Tracheal epithelial cell (primary cell): ENCODE data around the gene TOMM40L. TPM values are rescaled to one million over a fixed set of nuclear protein-coding genes. Genes with fewer than 3 reads are reported as not detected.

Experiments
- total RNA-seq: library from RNA; depleted of rRNA; stranded (reverse); fragments of >200 nt; gene quantifications from 2 replicates; pipeline ENCODE4 v1.2.1, GENCODE V29; 2014

TOMM40L gene
- 10.9 and 12.3 TPM in 2 replicates for total RNA-seq

GRCh38 chr1:161225534-161226319 lies at the start of gene TOMM40L:
Gene TOMM40L, plus strand, starts transcription at chr1:161226060. Its CDS starts 430 bp downstream, at chr1:161226490.

GRCh38 chr1:161177112-161177935 lies 48.5 kb upstream of the TOMM40L start, which contains the start of gene B4GALT3:
Gene B4GALT3, minus strand, starts transcription at chr1:161177507. Its CDS starts 1,447 bp downstream, at chr1:161176060.

GRCh38 chr1:161198897-161199431 lies 26.9 kb upstream of the TOMM40L start, which contains the start of gene ADAMTS4:
Gene ADAMTS4, minus strand, starts transcription at chr1:161199054. Its CDS starts 427 bp downstream, at chr1:161198627.

GRCh38 chr1:161201836-161202712 lies 23.8 kb upstream of the TOMM40L start, which contains the start of gene NDUFS2:
Gene NDUFS2, plus strand, starts transcription at chr1:161202367. Its CDS starts 19 bp downstream, at chr1:161202386.

GRCh38 chr1:161215076-161215475 lies 10.8 kb upstream of the TOMM40L start, which contains the start of gene FCER1G:
Gene FCER1G, plus strand, starts transcription at chr1:161215295. Its CDS starts 27 bp downstream, at chr1:161215322.

GRCh38 chr1:161238039-161238473 lies 12.2 kb downstream of the TOMM40L start, which contains the start of gene NR1I3:
Gene NR1I3, minus strand, starts transcription at chr1:161238203. Its CDS starts 1,638 bp downstream, at chr1:161236565.

GRCh38 chr1:161258439-161259344 lies 32.8 kb downstream of the TOMM40L start, which contains the start of gene PCP4L1:
Gene PCP4L1, plus strand, starts transcription at chr1:161258745. Its CDS starts 230 bp downstream, at chr1:161258975.

Other genes with a start within 250 kb of the TOMM40L start
- 385 and 410 TPM in 2 replicates for gene F11R, start 204.9 kb upstream of the TOMM40L start, total RNA-seq
- 104 and 173 TPM in 2 replicates for gene TSTD1, start 187.1 kb upstream of the TOMM40L start, total RNA-seq
- 33.5 and 56.6 TPM in 2 replicates for gene USF1, start 180.1 kb upstream of the TOMM40L start, total RNA-seq
- 0.72 and 0.85 TPM in 2 replicates for gene ARHGAP30, start 156.2 kb upstream of the TOMM40L start, total RNA-seq
- 52.6 and 97.8 TPM in 2 replicates for gene NECTIN4, start 136.5 kb upstream of the TOMM40L start, total RNA-seq
- 1.9 and 5.1 TPM in 2 replicates for gene KLHDC9, start 127.7 kb upstream of the TOMM40L start, total RNA-seq
- gene PFDN2, start 108.0 kb upstream of the TOMM40L start, total RNA-seq = 30.5 and 68.4 TPM in 2 replicates
- 25.6 and 53.5 TPM in 2 replicates for gene NIT1, start 108.0 kb upstream of the TOMM40L start, total RNA-seq
- gene DEDD, start 93.4 kb upstream of the TOMM40L start, total RNA-seq = 15.1 and 23.4 TPM in 2 replicates
- gene UFC1, start 72.1 kb upstream of the TOMM40L start, total RNA-seq = 32.6 and 41.2 TPM in 2 replicates
- gene USP21, start 66.6 kb upstream of the TOMM40L start, total RNA-seq = 5.8 and 8.7 TPM in 2 replicates
- gene PPOX, start 59.6 kb upstream of the TOMM40L start, total RNA-seq = 7.5 and 15.7 TPM in 2 replicates
- gene B4GALT3, start 48.6 kb upstream of the TOMM40L start, total RNA-seq = 19.0 and 23.2 TPM in 2 replicates
- under 0.01 TPM in 2 replicates for gene ADAMTS4, start 27.0 kb upstream of the TOMM40L start, total RNA-seq
- 110 and 155 TPM in 2 replicates for gene NDUFS2, start 23.7 kb upstream of the TOMM40L start, total RNA-seq
- not detected in 2 replicates for gene FCER1G, start 10.8 kb upstream of the TOMM40L start, total RNA-seq
- gene APOA2, start 2.4 kb upstream of the TOMM40L start, total RNA-seq = not detected in 2 replicates
- gene NR1I3, start 12.1 kb downstream of the TOMM40L start, total RNA-seq = not detected in 2 replicates
- gene PCP4L1, start 32.7 kb downstream of the TOMM40L start, total RNA-seq = 0.24 TPM in 1 of 2 replicates, not detected in the other
- 0.21 and 0.24 TPM in 2 replicates for gene MPZ, start 83.9 kb downstream of the TOMM40L start, total RNA-seq
- gene SDHC, start 88.3 kb downstream of the TOMM40L start, total RNA-seq = 13.5 and 19.4 TPM in 2 replicates
- gene CFAP126, start 141.8 kb downstream of the TOMM40L start, total RNA-seq = not detected in 2 replicates